Naive thymus-derived CD8-positive, alpha-beta T cell (primary cell): ENCODE measurements around the gene TRAF3IP1. TPM values are rescaled to one million over a fixed set of nuclear protein-coding genes. Genes with fewer than 3 reads are reported as not detected.
"Not testable (repeated sequence)": the region's sequence is repeated elsewhere in the genome, so short reads cannot be mapped to it uniquely, and the experiment has no call there.

Experiments used
- ATAC-seq, 2 donors: fragments of 150-1000 bp; cut with Tn5 transposase in 1 of 2; sonication (Bioruptor Pico), chemical (Tn5 transposase) in 1 of 2; 1 replicate in 1 of 2; 2 replicates in 1 of 2; pipeline ENCODE4 v1.10.0; 2021; ENCODE audit warnings: mild to moderate bottlenecking in 2 of 2, moderate library complexity in 2 of 2
- POLR2A ChIA-PET: fragments of 350-600 bp; sonication (Branson Sonifier 250); formaldehyde crosslinking; loops from one replicate; lab custom pipeline; 2021; ENCODE audit warnings: antibody characterized with exemption; lab: Charles Lee
- DNase-seq, 10 donors: peaks; one replicate each; pipeline versions ENCODE4 v3.0.0 to v3.0.0-alpha.2; 2020 to 2022
- H3K27ac Mint-ChIP-seq, 10 donors: one replicate each; pipeline ENCODE4 v1.8.0; 2020 to 2022; ENCODE audit warnings: mild to moderate bottlenecking in 10 of 10, mixed read lengths in 10 of 10, moderate library complexity in 4 of 10, inconsistent platforms in 1 of 10
- H3K27me3 Mint-ChIP-seq, 5 donors: one replicate each; pipeline ENCODE4 v1.8.0; 2021 to 2022; ENCODE audit warnings: mixed read lengths in 5 of 5
- H3K36me3 Mint-ChIP-seq, 3 donors: one replicate each; pipeline ENCODE4 v1.8.0; 2020 to 2022; ENCODE audit warnings: mixed read lengths in 3 of 3, mild to moderate bottlenecking in 2 of 3, inconsistent platforms in 1 of 3
- H3K4me1 Mint-ChIP-seq, 4 donors: one replicate each; pipeline ENCODE4 v1.8.0; 2021 to 2022; ENCODE audit warnings: mixed read lengths in 4 of 4
- H3K4me3 Mint-ChIP-seq, 10 donors: one replicate each; pipeline ENCODE4 v1.8.0; 2020 to 2022; ENCODE audit warnings: mild to moderate bottlenecking in 10 of 10, mixed read lengths in 10 of 10, moderate library complexity in 6 of 10, inconsistent platforms in 1 of 10
- H3K9me3 Mint-ChIP-seq, 9 donors: one replicate each; pipeline ENCODE4 v1.8.0; 2020 to 2022; ENCODE audit warnings: mixed read lengths in 9 of 9, mild to moderate bottlenecking in 3 of 9, inconsistent platforms in 1 of 9, moderate library complexity in 1 of 9
- polyA plus RNA-seq, 3 donors: library from polyadenylated mRNA; unstranded; fragments of 300-500 nt; fragmentation: Illumina TruSeq; gene quantifications; one replicate each; pipeline ENCODE4 v1.2.3, GENCODE V29; 2021
- total RNA-seq, 8 experiments: library from RNA in 2 of 8; stranded (reverse) in 2 of 8; gene quantifications; one replicate each; pipeline ENCODE4 v1.2.3 and lab custom pipeline; 2021 to 2026

The TRAF3IP1 gene
- total and polyA plus RNA-seq, 5 experiments from 2014 or later: 4.8 to 9.8 (median 6.7) TPM

GRCh38 chr2:238324248-238324647 lies 3.9 kb downstream of the TRAF3IP1 start:
- Mint-ChIP-seq H3K36me3 (peaks cover 9 to 39% (median 23%) of the 10 kb centered on the region in 3 donors), H3K4me1 (peaks cover 10 to 20% (median 15%) of the 10 kb centered on the region in 4 donors)
- H3K27ac Mint-ChIP-seq, H3K4me3 Mint-ChIP-seq, H3K9me3 Mint-ChIP-seq, DNase-seq, H3K27me3 Mint-ChIP-seq, POLR2A ChIA-PET, ATAC-seq: not testable (repeated sequence)

- peaks cover 9 to 47% (median 28%) of the 10 kb centered on the region in 3 donors for H3K36me3 Mint-ChIP-seq
- ATAC-seq (no peak), DNase-seq (no peak)
- H3K27ac Mint-ChIP-seq: no peak overlapping the region
- peaks cover 0 to 5% (median 0%) of the 10 kb centered on the region in 9 donors for H3K9me3 Mint-ChIP-seq
- H3K4me3 Mint-ChIP-seq: no peak overlapping the region
- H3K27me3 Mint-ChIP-seq: no peaks in the 10 kb centered on the region
- POLR2A ChIA-PET: no interaction called here
- peaks cover 10 to 14% (median 11%) of the 10 kb centered on the region in 4 donors for H3K4me1 Mint-ChIP-seq
Observed at GRCh38 chr2:238325694-238326093, 5.4 kb downstream of the TRAF3IP1 start.

- DNase-seq (no peak), ATAC-seq (no peak)
- Mint-ChIP-seq H3K9me3 (peaks cover 0 to 5% (median 0%) of the 10 kb centered on the region in 9 donors), H3K27ac (peak overlapping the region in 2 of 10 donors; percentile 58 to 87), H3K4me3 (no peak overlapping the region), H3K36me3 (peaks cover 9 to 51% (median 28%) of the 10 kb centered on the region in 3 donors), H3K27me3 (no peaks in the 10 kb centered on the region), H3K4me1 (peaks cover 1 to 10% (median 2%) of the 10 kb centered on the region in 4 donors)
- POLR2A ChIA-PET: no interaction called here
Observed at GRCh38 chr2:238326801-238327365, 6.6 kb downstream of the TRAF3IP1 start.

- DNase-seq (no peak), ATAC-seq (no peak)
- POLR2A ChIA-PET: no interaction called here
- H3K4me3 Mint-ChIP-seq: no peak overlapping the region
- no peak overlapping the region for H3K27ac Mint-ChIP-seq
- no peaks in the 10 kb centered on the region for H3K27me3 Mint-ChIP-seq
- H3K9me3 Mint-ChIP-seq: peaks cover 0 to 5% (median 0%) of the 10 kb centered on the region in 9 donors
- H3K36me3 Mint-ChIP-seq: peaks cover 9 to 56% (median 28%) of the 10 kb centered on the region in 3 donors
- H3K4me1 Mint-ChIP-seq: peaks cover 0 to 10% (median under 1%) of the 10 kb centered on the region in 4 donors
Observed at GRCh38 chr2:238327751-238328150, 7.4 kb downstream of the TRAF3IP1 start.

- POLR2A ChIA-PET: no interaction called here
- H3K36me3 Mint-ChIP-seq: peaks cover 9 to 76% (median 30%) of the 10 kb centered on the region in 3 donors
- DNase-seq (no peak), ATAC-seq (no peak)
- no peak overlapping the region for H3K27ac Mint-ChIP-seq
- H3K4me3 Mint-ChIP-seq: no peak overlapping the region
- H3K27me3 Mint-ChIP-seq: no peaks in the 10 kb centered on the region
- H3K9me3 Mint-ChIP-seq: peaks cover 0 to 5% (median 0%) of the 10 kb centered on the region in 9 donors
- H3K4me1 Mint-ChIP-seq: peaks cover 0 to 14% (median under 1%) of the 10 kb centered on the region in 4 donors
Observed at GRCh38 chr2:238330391-238330790, 10.1 kb downstream of the TRAF3IP1 start.

GRCh38 chr2:238331916-238332315 lies 11.6 kb downstream of the TRAF3IP1 start:
- POLR2A ChIA-PET: no interaction called here
- H3K9me3 Mint-ChIP-seq: peaks cover 0 to 5% (median 0%) of the 10 kb centered on the region in 9 donors
- H3K4me3 Mint-ChIP-seq: no peak overlapping the region
- no peaks in the 10 kb centered on the region for H3K27me3 Mint-ChIP-seq
- peaks cover 0 to 13% (median 2%) of the 10 kb centered on the region in 4 donors for H3K4me1 Mint-ChIP-seq
- ATAC-seq (no peak), DNase-seq (no peak)
- H3K27ac Mint-ChIP-seq: no peak overlapping the region
- peaks cover 9 to 72% (median 23%) of the 10 kb centered on the region in 3 donors for H3K36me3 Mint-ChIP-seq

- Mint-ChIP-seq H3K27ac (no peak overlapping the region), H3K27me3 (no peaks in the 10 kb centered on the region), H3K4me3 (no peak overlapping the region), H3K9me3 (no peaks in the 10 kb centered on the region), H3K4me1 (peaks cover 5 to 27% (median 12%) of the 10 kb centered on the region in 4 donors), H3K36me3 (peaks cover 0 to 61% (median 3%) of the 10 kb centered on the region in 3 donors)
- POLR2A ChIA-PET: no interaction called here
- ATAC-seq (no peak), DNase-seq (no peak)
Observed at GRCh38 chr2:238334885-238335284, 14.6 kb downstream of the TRAF3IP1 start.

- POLR2A ChIA-PET, H3K4me3 Mint-ChIP-seq, H3K27ac Mint-ChIP-seq, H3K27me3 Mint-ChIP-seq, H3K9me3 Mint-ChIP-seq, ATAC-seq, DNase-seq: not testable (repeated sequence)
- H3K36me3 Mint-ChIP-seq: peaks cover 0 to 59% (median 2%) of the 10 kb centered on the region in 3 donors
- H3K4me1 Mint-ChIP-seq: peaks cover 5 to 26% (median 12%) of the 10 kb centered on the region in 4 donors
Observed at GRCh38 chr2:238335591-238335990, 15.3 kb downstream of the TRAF3IP1 start.

GRCh38 chr2:238336151-238336550 lies 15.8 kb downstream of the TRAF3IP1 start:
- Mint-ChIP-seq H3K27ac (no peak overlapping the region), H3K27me3 (no peaks in the 10 kb centered on the region), H3K9me3 (no peaks in the 10 kb centered on the region), H3K4me3 (no peak overlapping the region), H3K4me1 (peaks cover 5 to 26% (median 12%) of the 10 kb centered on the region in 4 donors), H3K36me3 (peaks cover 0 to 59% (median 2%) of the 10 kb centered on the region in 3 donors)
- ATAC-seq (no peak), DNase-seq (no peak)
- POLR2A ChIA-PET: no interaction called here

GRCh38 chr2:238336793-238337444 lies 16.6 kb downstream of the TRAF3IP1 start:
- ATAC-seq (no peak), DNase-seq (no peak)
- H3K9me3 Mint-ChIP-seq: no peaks in the 10 kb centered on the region
- H3K27me3 Mint-ChIP-seq: no peaks in the 10 kb centered on the region
- peak overlapping the region in 1 of 10 donors; percentile 16 for H3K27ac Mint-ChIP-seq
- peaks cover 0 to 56% (median 2%) of the 10 kb centered on the region in 3 donors for H3K36me3 Mint-ChIP-seq
- peaks cover 5 to 26% (median 12%) of the 10 kb centered on the region in 4 donors for H3K4me1 Mint-ChIP-seq
- no peak overlapping the region for H3K4me3 Mint-ChIP-seq
- POLR2A ChIA-PET: no interaction called here

GRCh38 chr2:238337846-238338245 lies 17.5 kb downstream of the TRAF3IP1 start:
- Mint-ChIP-seq H3K4me3 (no peak overlapping the region), H3K27me3 (no peaks in the 10 kb centered on the region), H3K4me1 (peaks cover 5 to 25% (median 12%) of the 10 kb centered on the region in 4 donors), H3K36me3 (peaks cover 0 to 49% (median 2%) of the 10 kb centered on the region in 3 donors), H3K27ac (peak overlapping the region in 1 of 10 donors; percentile 63), H3K9me3 (no peaks in the 10 kb centered on the region)
- ATAC-seq (no peak), DNase-seq (no peak)
- POLR2A ChIA-PET: no interaction called here

- H3K4me1 Mint-ChIP-seq: peaks cover 5 to 20% (median 12%) of the 10 kb centered on the region in 4 donors
- POLR2A ChIA-PET: no interaction called here
- no peak overlapping the region for H3K4me3 Mint-ChIP-seq
- peak overlapping the region in 6 of 10 donors; percentile 15 to 81 (median 34) for H3K27ac Mint-ChIP-seq
- ATAC-seq (no peak), DNase-seq (no peak)
- peaks cover 0 to 40% (median 2%) of the 10 kb centered on the region in 3 donors for H3K36me3 Mint-ChIP-seq
- no peaks in the 10 kb centered on the region for H3K27me3 Mint-ChIP-seq
- no peaks in the 10 kb centered on the region for H3K9me3 Mint-ChIP-seq
Observed at GRCh38 chr2:238338710-238339394, 18.5 kb downstream of the TRAF3IP1 start.

GRCh38 chr2:238339395-238339780 lies 19.1 kb downstream of the TRAF3IP1 start:
- no peak overlapping the region for H3K4me3 Mint-ChIP-seq
- H3K27me3 Mint-ChIP-seq: no peaks in the 10 kb centered on the region
- H3K27ac Mint-ChIP-seq: peak overlapping the region in 4 of 10 donors; percentile 39 to 81 (median 52)
- DNase-seq: no peak
- no peaks in the 10 kb centered on the region for H3K9me3 Mint-ChIP-seq
- peaks cover 5 to 20% (median 12%) of the 10 kb centered on the region in 4 donors for H3K4me1 Mint-ChIP-seq
- peaks cover 0 to 39% (median 1%) of the 10 kb centered on the region in 3 donors for H3K36me3 Mint-ChIP-seq
- peak in 1 of 2 donors; percentile 8 for ATAC-seq
- POLR2A ChIA-PET: no interaction called here
